Stimulated activated effector memory CD8-positive, alpha-beta T cell treated with anti-CD3 and anti-CD28 coated beads, Interleukin-12 subunit alpha, Interleukin-12 subunit beta, amount 100 ng/mL, for 72 hours (primary cell): ENCODE results near the gene GALC.
A peak's percentile ranks its signal among the peaks of the same experiment; 100 is the strongest.

Experiments used
- ATAC-seq: fragments of 150-1000 bp; cut with Tn5 transposase; 2 replicates; pipeline ENCODE4 v1.10.0; 2021
- DNase-seq, 2 donors: peaks; one replicate each; pipeline ENCODE4 v3.0.0; 2021 to 2022; ENCODE audit warnings: low spot score in 2 of 2
- H3K27ac Mint-ChIP-seq: one replicate; pipeline ENCODE4 v1.8.0; 2022; ENCODE audit warnings: mild to moderate bottlenecking, mixed read lengths
- H3K36me3 Mint-ChIP-seq: one replicate; pipeline ENCODE4 v1.8.0; 2022; ENCODE audit warnings: mild to moderate bottlenecking, mixed read lengths
- H3K4me1 Mint-ChIP-seq: one replicate; pipeline ENCODE4 v1.8.0; 2022; ENCODE audit warnings: mixed read lengths
- H3K4me3 Mint-ChIP-seq: one replicate; pipeline ENCODE4 v1.8.0; 2022; ENCODE audit warnings: mild to moderate bottlenecking, mixed read lengths
- H3K9me3 Mint-ChIP-seq: one replicate; pipeline ENCODE4 v1.8.0; 2022; ENCODE audit warnings: mixed read lengths

The GALC gene

GRCh38 chr14:87995500-87996290 lies 2.7 kb upstream of the GALC start:
- H3K4me1 Mint-ChIP-seq, result peaks cover 65% of the 10 kb centered on the region
- H3K36me3 Mint-ChIP-seq, result peaks cover 38% of the 10 kb centered on the region
- peak; percentile 0 for ATAC-seq
- H3K4me3 Mint-ChIP-seq, result peak overlapping the region; percentile 91
- H3K27ac Mint-ChIP-seq, result peak overlapping the region; percentile 97
- H3K9me3 Mint-ChIP-seq, result no peaks in the 10 kb centered on the region
- no peak for DNase-seq

DNA sequence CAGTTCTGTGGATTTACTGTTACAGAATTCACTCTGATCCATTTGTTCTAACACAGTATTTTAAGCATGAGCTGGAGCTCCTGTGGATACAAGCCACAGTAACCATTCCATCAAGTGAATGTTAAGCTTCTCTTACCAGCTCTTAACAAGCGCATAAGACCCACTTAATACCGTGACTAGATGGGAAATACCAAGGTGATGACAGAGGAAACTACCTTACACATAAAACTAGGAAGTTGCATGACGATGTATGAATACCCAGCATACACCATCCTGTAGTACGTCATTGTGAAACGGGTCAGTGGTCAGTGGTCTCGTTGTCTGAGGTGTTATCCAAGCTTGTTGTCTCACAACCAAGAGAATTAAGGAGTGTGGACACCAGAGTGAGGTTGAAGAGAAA lies 2.0 kb upstream of the GALC start:
- peak; percentile 80 for ATAC-seq
- H3K4me3 Mint-ChIP-seq, result peak overlapping the region; percentile 91
- peak overlapping the region; percentile 97 for H3K27ac Mint-ChIP-seq
- no peaks in the 10 kb centered on the region for H3K9me3 Mint-ChIP-seq
- peak; percentile 27 to 83 for DNase-seq
- peaks cover 38% of the 10 kb centered on the region for H3K36me3 Mint-ChIP-seq
- H3K4me1 Mint-ChIP-seq, result peaks cover 69% of the 10 kb centered on the region

- Mint-ChIP-seq H3K9me3 (no peaks in the 10 kb centered on the region), H3K4me1 (peaks cover 74% of the 10 kb centered on the region), H3K36me3 (peaks cover 39% of the 10 kb centered on the region), H3K27ac (peak overlapping the region; percentile 97), H3K4me3 (peak overlapping the region; percentile 91)
- DNase-seq (no peak), ATAC-seq (no peak)
Observed at GRCh38 chr14:87992346-87992717, 650 bp downstream of the GALC start.

DNA sequence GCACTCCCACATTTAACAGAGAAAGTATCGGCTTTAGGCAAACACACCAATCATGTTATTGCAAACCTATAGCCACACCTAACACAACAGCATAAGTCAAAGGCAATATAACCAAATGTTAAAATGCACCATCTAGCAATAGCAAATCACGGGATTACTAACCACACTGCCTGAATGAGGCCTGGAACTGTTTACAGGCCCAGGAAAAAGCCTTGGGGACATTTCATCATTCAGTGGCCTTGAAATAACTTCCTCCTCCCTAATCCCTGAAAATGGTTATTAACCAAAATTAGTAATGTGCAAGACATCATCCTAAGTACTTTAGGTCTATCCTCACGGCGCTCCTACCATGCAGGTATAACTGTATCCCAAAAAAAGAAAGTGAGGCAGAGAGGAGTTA lies 2.3 kb downstream of the GALC start:
- DNase-seq, result no peak
- peak overlapping the region; percentile 91 for H3K4me3 Mint-ChIP-seq
- H3K36me3 Mint-ChIP-seq, result peaks cover 55% of the 10 kb centered on the region
- H3K27ac Mint-ChIP-seq, result peak overlapping the region; percentile 8
- peaks cover 77% of the 10 kb centered on the region for H3K4me1 Mint-ChIP-seq
- no peaks in the 10 kb centered on the region for H3K9me3 Mint-ChIP-seq
- no peak for ATAC-seq

- Mint-ChIP-seq H3K4me1 (peaks cover 69% of the 10 kb centered on the region), H3K27ac (peak overlapping the region; percentile 8), H3K36me3 (peaks cover 60% of the 10 kb centered on the region), H3K4me3 (peak overlapping the region; percentile 1), H3K9me3 (no peaks in the 10 kb centered on the region)
- no peak for ATAC-seq
- DNase-seq, result no peak
Observed at GRCh38 chr14:87989956-87990299, 3.1 kb downstream of the GALC start.

- Mint-ChIP-seq H3K36me3 (peaks cover 60% of the 10 kb centered on the region), H3K27ac (peak overlapping the region; percentile 8), H3K4me3 (peak overlapping the region; percentile 1), H3K4me1 (peaks cover 64% of the 10 kb centered on the region), H3K9me3 (no peaks in the 10 kb centered on the region)
- no peak for ATAC-seq
- no peak for DNase-seq
Observed at GRCh38 chr14:87989221-87989955, 3.6 kb downstream of the GALC start.

- no peak for ATAC-seq
- no peak overlapping the region for H3K4me3 Mint-ChIP-seq
- peaks cover 3% of the 10 kb centered on the region for H3K9me3 Mint-ChIP-seq
- peaks cover 6% of the 10 kb centered on the region for H3K4me1 Mint-ChIP-seq
- H3K36me3 Mint-ChIP-seq, result peaks cover 83% of the 10 kb centered on the region
- H3K27ac Mint-ChIP-seq, result peak overlapping the region; percentile 8
- DNase-seq, result no peak
Observed at GRCh38 chr14:87979689-87980088, 13.3 kb downstream of the GALC start.

GRCh38 chr14:87975636-87976035 lies 17.3 kb downstream of the GALC start:
- DNase-seq, result no peak
- Mint-ChIP-seq H3K27ac (no peak overlapping the region), H3K36me3 (peaks cover 76% of the 10 kb centered on the region), H3K9me3 (peaks cover 3% of the 10 kb centered on the region), H3K4me1 (peaks cover 6% of the 10 kb centered on the region), H3K4me3 (no peak overlapping the region)
- no peak for ATAC-seq

GRCh38 chr14:87971010-87971409 lies 22.0 kb downstream of the GALC start:
- no peak for DNase-seq
- Mint-ChIP-seq H3K9me3 (no peaks in the 10 kb centered on the region), H3K4me3 (no peak overlapping the region), H3K36me3 (peaks cover 77% of the 10 kb centered on the region), H3K4me1 (no peaks in the 10 kb centered on the region), H3K27ac (peak overlapping the region; percentile 43)
- ATAC-seq, result no peak

- ATAC-seq (no peak), DNase-seq (no peak)
- H3K36me3 Mint-ChIP-seq, result peaks cover 72% of the 10 kb centered on the region
- H3K27ac Mint-ChIP-seq, result no peak overlapping the region
- H3K9me3 Mint-ChIP-seq, result no peaks in the 10 kb centered on the region
- H3K4me1 Mint-ChIP-seq, result no peaks in the 10 kb centered on the region
- H3K4me3 Mint-ChIP-seq, result no peak overlapping the region
Observed at GRCh38 chr14:87967496-87967895, 25.5 kb downstream of the GALC start.

- H3K4me1 Mint-ChIP-seq, result peaks cover 2% of the 10 kb centered on the region
- no peak overlapping the region for H3K27ac Mint-ChIP-seq
- no peak overlapping the region for H3K4me3 Mint-ChIP-seq
- no peak for ATAC-seq
- no peaks in the 10 kb centered on the region for H3K9me3 Mint-ChIP-seq
- no peak for DNase-seq
- H3K36me3 Mint-ChIP-seq, result peaks cover 69% of the 10 kb centered on the region
Observed at GRCh38 chr14:87966816-87967215, 26.2 kb downstream of the GALC start.

DNA sequence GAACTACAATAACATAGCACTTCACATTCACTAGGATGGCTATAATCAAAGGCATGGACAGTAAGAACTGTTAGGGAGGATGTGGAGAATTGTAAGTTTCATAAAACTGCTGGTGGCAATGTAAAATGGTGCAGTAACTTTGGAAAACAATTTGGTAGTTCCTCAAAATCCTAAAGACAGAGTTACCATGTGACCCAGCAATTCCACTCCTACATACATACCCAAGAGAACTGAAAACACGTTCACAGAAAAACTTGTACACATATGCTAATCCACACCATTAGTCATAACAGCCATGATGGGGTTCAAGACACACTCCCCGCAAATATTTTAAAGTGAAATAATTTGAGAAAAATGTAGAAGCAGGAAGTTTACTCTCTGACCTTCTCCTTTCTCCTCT lies 31.7 kb downstream of the GALC start:
- DNase-seq (no peak), ATAC-seq (no peak)
- no peak overlapping the region for H3K4me3 Mint-ChIP-seq
- H3K27ac Mint-ChIP-seq, result peak overlapping the region; percentile 77
- peaks cover 43% of the 10 kb centered on the region for H3K4me1 Mint-ChIP-seq
- peaks cover 71% of the 10 kb centered on the region for H3K36me3 Mint-ChIP-seq
- peaks cover 3% of the 10 kb centered on the region for H3K9me3 Mint-ChIP-seq

DNA sequence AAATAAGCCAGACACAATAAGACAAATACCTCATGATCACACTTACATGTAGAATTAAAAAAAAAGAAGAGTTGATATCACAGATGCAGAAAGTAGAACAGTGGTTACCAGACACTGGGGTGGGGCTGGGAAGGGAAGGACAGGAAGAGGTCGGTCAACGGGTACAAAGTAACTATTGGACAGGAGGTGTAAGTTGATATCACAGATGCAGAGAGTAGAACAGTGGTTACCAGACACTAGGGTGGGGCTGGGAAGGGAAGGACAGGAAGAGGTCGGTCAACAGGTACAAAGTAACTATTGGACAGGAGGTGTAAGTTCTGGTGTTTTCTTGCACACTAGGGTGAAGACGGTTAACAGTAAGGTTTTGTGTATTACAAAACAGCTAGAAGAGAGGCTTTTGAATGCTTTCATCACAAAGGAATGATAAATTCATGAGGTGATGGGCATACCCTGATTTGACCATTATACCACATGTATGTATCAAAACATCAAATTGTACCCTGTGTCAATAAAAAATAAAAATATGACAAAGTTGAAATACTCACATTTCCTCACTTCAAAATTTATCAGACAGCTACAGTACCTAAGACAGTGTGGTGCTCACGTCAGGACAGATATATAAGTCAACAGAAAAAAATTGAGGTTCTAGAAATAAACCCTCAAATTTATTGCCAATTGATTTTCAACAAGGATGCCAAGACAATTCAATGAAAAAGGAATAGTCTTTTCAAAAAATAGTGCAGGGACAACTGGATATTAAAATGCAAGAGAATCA lies 32.8 kb downstream of the GALC start:
- DNase-seq, result no peak
- H3K4me1 Mint-ChIP-seq, result peaks cover 48% of the 10 kb centered on the region
- H3K4me3 Mint-ChIP-seq, result no peak overlapping the region
- H3K36me3 Mint-ChIP-seq, result peaks cover 61% of the 10 kb centered on the region
- peaks cover 3% of the 10 kb centered on the region for H3K9me3 Mint-ChIP-seq
- H3K27ac Mint-ChIP-seq, result peak overlapping the region; percentile 70
- ATAC-seq, result peak; percentile 57

DNA sequence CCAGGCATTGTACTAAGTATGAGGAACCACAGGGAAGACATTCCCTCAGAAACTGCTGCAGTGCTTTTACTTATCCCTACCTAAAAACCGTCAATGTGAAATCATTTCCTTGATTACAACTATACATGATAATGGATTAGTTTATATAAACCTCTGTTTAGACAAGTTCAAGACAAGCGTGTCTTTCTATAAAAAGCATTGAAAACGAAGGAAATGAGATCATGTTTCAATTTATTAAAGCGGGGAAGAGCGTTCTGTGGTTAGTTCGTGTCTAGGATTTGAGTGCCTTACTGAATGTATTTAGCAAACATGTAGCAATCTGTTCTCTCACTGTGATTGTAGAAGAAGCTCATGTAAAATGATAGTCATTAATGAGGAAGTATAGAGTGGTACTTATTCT lies 37.5 kb downstream of the GALC start:
- DNase-seq, result no peak
- H3K36me3 Mint-ChIP-seq, result peaks cover 30% of the 10 kb centered on the region
- no peak for ATAC-seq
- peaks cover 3% of the 10 kb centered on the region for H3K9me3 Mint-ChIP-seq
- H3K4me1 Mint-ChIP-seq, result peaks cover 66% of the 10 kb centered on the region
- peak overlapping the region; percentile 83 for H3K27ac Mint-ChIP-seq
- peak overlapping the region; percentile 1 for H3K4me3 Mint-ChIP-seq

- DNase-seq (no peak), ATAC-seq (peak; percentile 82)
- peaks cover 6% of the 10 kb centered on the region for H3K36me3 Mint-ChIP-seq
- peak overlapping the region; percentile 88 for H3K27ac Mint-ChIP-seq
- H3K9me3 Mint-ChIP-seq, result no peaks in the 10 kb centered on the region
- peaks cover 48% of the 10 kb centered on the region for H3K4me1 Mint-ChIP-seq
- peak overlapping the region; percentile 46 for H3K4me3 Mint-ChIP-seq
Observed at GRCh38 chr14:87952307-87953094, 40.5 kb downstream of the GALC start.
